ENCODE results near the gene PDE7B. TPM values are rescaled to one million over a fixed set of nuclear protein-coding genes. Genes with fewer than 3 reads are reported as not detected.

The PDE7B gene
- total and polyA plus RNA-seq, 2 of the 4 experiments (the other 2 are of a cell fraction) = 7.8 to 12.4 TPM

DNA sequence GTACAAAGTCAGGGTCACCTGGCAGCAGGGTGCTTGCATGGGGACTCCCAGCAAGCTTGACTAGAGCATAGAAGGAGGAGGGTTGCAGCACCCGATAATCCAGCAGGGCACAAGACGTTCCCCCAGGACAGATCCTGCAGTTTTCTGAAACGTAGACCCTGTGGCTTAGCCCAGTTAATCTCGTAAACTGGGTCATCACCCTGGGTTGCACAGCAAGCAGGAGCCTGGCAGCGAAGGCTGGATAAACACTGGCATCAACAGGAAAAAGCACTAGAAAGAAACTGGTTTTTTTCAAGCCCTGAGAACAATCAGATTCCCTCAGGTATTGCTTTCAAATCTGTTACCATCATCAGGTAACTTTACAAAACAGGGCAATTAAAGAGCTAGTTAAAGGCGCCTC lies 92.6 kb downstream of the PDE7B start:
- H4K20me1 ChIP-seq (ENCODE audit: insufficient read depth, low read length) = no peaks in the 10 kb centered on the region
- no peak overlapping the region for H3K18ac ChIP-seq (ENCODE audit: low read depth, low read length)
- no peak overlapping the region for H3K4me3 ChIP-seq (ENCODE audit: insufficient read depth, low read depth, low read length)
- H4K8ac ChIP-seq (ENCODE audit: low read depth in 2 of 2, low read length in 2 of 2) = no peak overlapping the region
- peaks cover 21 to 30% of the 10 kb centered on the region in 2 experiments for H3K79me1 ChIP-seq (ENCODE audit: low read depth in 1 of 2, low read length in 2 of 2)
- H3K9ac ChIP-seq (ENCODE audit: low read depth, low read length) = no peak overlapping the region
- no peak overlapping the region for H2AK5ac ChIP-seq (ENCODE audit: low read depth, low read length)
- H3K56ac ChIP-seq (ENCODE audit: extremely low read depth, insufficient read depth, low read length) = no peak overlapping the region
- no peaks in the 10 kb centered on the region; the same call in 1 of the 2 replicates for H3K9me1 ChIP-seq (ENCODE audit: insufficient read depth, low read length)
- H3K4me2 ChIP-seq (ENCODE audit: low read depth, low read length) = no peak overlapping the region
- no peak for DNase-seq
- H3K27me3 ChIP-seq (ENCODE audit: control insufficient read depth, insufficient read depth, low read length) = no peaks in the 10 kb centered on the region
- no peak overlapping the region for H4K5ac ChIP-seq (ENCODE audit: low read depth, low read length)
- POLR2A ChIA-PET (ENCODE audit: unreplicated experiment) = no interaction called here
- no peak overlapping the region for H2BK20ac ChIP-seq (ENCODE audit: low read depth, low read length)
- no TSS peak for BruUV-seq (replicated peaks)
- no peak overlapping the region for H3K4ac ChIP-seq (ENCODE audit: low read depth, low read length)
- no peak for TF ChIP-seq RAD21 (IDR thresholded peaks at IDR 0.05; ENCODE audit: low read length)
- TF ChIP-seq RCOR1 (IDR thresholded peaks at IDR 0.05; ENCODE audit: insufficient replicate concordance, low read length) = no peak
- TF ChIP-seq, protein P1, sequence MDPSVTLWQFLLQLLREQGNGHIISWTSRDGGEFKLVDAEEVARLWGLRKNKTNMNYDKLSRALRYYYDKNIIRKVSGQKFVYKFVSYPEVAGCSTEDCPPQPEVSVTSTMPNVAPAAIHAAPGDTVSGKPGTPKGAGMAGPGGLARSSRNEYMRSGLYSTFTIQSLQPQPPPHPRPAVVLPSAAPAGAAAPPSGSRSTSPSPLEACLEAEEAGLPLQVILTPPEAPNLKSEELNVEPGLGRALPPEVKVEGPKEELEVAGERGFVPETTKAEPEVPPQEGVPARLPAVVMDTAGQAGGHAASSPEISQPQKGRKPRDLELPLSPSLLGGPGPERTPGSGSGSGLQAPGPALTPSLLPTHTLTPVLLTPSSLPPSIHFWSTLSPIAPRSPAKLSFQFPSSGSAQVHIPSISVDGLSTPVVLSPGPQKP (IDR thresholded peaks at IDR 0.05; ENCODE audit: borderline replicate concordance, low read depth, low read length) = no peak
- no peak for TF ChIP-seq CHD1 (IDR thresholded peaks at IDR 0.05; ENCODE audit: low read depth, low read length)
- no peak for TF ChIP-seq MXI1 (IDR thresholded peaks at IDR 0.05; ENCODE audit: borderline replicate concordance, low read depth, low read length)
- TF ChIP-seq BHLHE40 (IDR thresholded peaks at IDR 0.05; ENCODE audit: low read depth, low read length) = no peak
- no peak for TF ChIP-seq POLR2A (IDR thresholded peaks at IDR 0.05; ENCODE audit: low read depth, low read length)
- TF ChIP-seq, protein P2, sequence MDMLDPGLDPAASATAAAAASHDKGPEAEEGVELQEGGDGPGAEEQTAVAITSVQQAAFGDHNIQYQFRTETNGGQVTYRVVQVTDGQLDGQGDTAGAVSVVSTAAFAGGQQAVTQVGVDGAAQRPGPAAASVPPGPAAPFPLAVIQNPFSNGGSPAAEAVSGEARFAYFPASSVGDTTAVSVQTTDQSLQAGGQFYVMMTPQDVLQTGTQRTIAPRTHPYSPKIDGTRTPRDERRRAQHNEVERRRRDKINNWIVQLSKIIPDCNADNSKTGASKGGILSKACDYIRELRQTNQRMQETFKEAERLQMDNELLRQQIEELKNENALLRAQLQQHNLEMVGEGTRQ (IDR thresholded peaks at IDR 0.05; ENCODE audit: low read depth, low read length) = no peak
- TF ChIP-seq SMC3 (IDR thresholded peaks at IDR 0.05; ENCODE audit: low read depth, low read length) = no peak
- no peak for TF ChIP-seq MAFK (IDR thresholded peaks at IDR 0.05; ENCODE audit: low read depth, low read length)
- TF ChIP-seq, protein P3, sequence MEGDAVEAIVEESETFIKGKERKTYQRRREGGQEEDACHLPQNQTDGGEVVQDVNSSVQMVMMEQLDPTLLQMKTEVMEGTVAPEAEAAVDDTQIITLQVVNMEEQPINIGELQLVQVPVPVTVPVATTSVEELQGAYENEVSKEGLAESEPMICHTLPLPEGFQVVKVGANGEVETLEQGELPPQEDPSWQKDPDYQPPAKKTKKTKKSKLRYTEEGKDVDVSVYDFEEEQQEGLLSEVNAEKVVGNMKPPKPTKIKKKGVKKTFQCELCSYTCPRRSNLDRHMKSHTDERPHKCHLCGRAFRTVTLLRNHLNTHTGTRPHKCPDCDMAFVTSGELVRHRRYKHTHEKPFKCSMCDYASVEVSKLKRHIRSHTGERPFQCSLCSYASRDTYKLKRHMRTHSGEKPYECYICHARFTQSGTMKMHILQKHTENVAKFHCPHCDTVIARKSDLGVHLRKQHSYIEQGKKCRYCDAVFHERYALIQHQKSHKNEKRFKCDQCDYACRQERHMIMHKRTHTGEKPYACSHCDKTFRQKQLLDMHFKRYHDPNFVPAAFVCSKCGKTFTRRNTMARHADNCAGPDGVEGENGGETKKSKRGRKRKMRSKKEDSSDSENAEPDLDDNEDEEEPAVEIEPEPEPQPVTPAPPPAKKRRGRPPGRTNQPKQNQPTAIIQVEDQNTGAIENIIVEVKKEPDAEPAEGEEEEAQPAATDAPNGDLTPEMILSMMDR (conservative IDR thresholded peaks at IDR 0.05; ENCODE audit: low read depth, low read length) = no peak
- TF ChIP-seq FOS (IDR thresholded peaks at IDR 0.05; ENCODE audit: low read depth, low read length) = no peak
- no peak for TF ChIP-seq CEBPB (IDR thresholded peaks at IDR 0.05; ENCODE audit: low read depth, low read length)
- TF ChIP-seq MAZ (IDR thresholded peaks at IDR 0.05; ENCODE audit: borderline replicate concordance, low read depth, low read length) = no peak
- TF ChIP-seq NFE2L2 (IDR thresholded peaks at IDR 0.05; ENCODE audit: low read depth, low read length) = no peak
- TF ChIP-seq RFX5 (IDR thresholded peaks at IDR 0.05; ENCODE audit: low read depth, low read length) = no peak
- no peak overlapping the region for H3K27ac ChIP-seq (ENCODE audit: insufficient read depth, low read length)
- in situ Hi-C loops (cut with MboI; ENCODE audit: low sequenced_read_pairs) = no loop called here
- dilution Hi-C loops (cut with HindIII; ENCODE audit: low sequenced_read_pairs, unreplicated experiment) = no loop called here
- H3K36me3 ChIP-seq (ENCODE audit: control insufficient read depth, insufficient read depth, low read length) = no peaks in the 10 kb centered on the region; the same call in 1 of the 2 replicates
- intact Hi-C loops (cut with micrococcal nuclease) = no loop called here
- H3K14ac ChIP-seq (replicated peaks; ENCODE audit: low read depth, low read length) = no peak overlapping the region
- no peak overlapping the region for H3K23ac ChIP-seq (ENCODE audit: low read depth, low read length)
- H2BK120ac ChIP-seq (ENCODE audit: low read depth, low read length) = no peak overlapping the region
- no peak overlapping the region for H2AFZ ChIP-seq (replicated peaks; ENCODE audit: low read length, poor library complexity)
- H2BK15ac ChIP-seq (ENCODE audit: low read depth, low read length) = no peak overlapping the region
- H3K4me1 ChIP-seq (ENCODE audit: control insufficient read depth, insufficient read depth, low read length) = peaks cover 7% of the 10 kb centered on the region
- H4K91ac ChIP-seq (ENCODE audit: insufficient read depth, low read depth, low read length) = no peak overlapping the region; the same call in 1 of the 2 replicates
- ATAC-seq (ENCODE audit: low read depth) = no peak
- H2BK5ac ChIP-seq (ENCODE audit: low read depth, low read length, poor library complexity, severe bottlenecking) = no peak overlapping the region
- CTCF ChIA-PET = interaction anchor here (1.4 kb wide), 1 partner anchor 23 kb away, joined by 3 read pairs; no protein-coding TSS in a partner anchor
- no peaks in the 10 kb centered on the region for H3K9me3 ChIP-seq (ENCODE audit: control insufficient read depth, insufficient read depth, low read length)
- no peak overlapping the region for H2AK9ac ChIP-seq (replicated peaks; ENCODE audit: low read depth, low read length, poor library complexity)
- WGBS, 2 experiments (ENCODE audit: extremely low coverage in 2 of 2, insufficient read length in 1 of 2) = 89% methylated on average over 3 of the region's 6 CpGs; no CpG with 5 or more reads in 1 of the 2 experiments
